ENCODE results near the gene MAML3. TPM values are rescaled to one million over a fixed set of nuclear protein-coding genes. Genes with fewer than 3 reads are reported as not detected.
A peak's percentile ranks its signal among the peaks of the same experiment; 100 is the strongest.

The MAML3 gene
- total and polyA plus RNA-seq, 2 of the 13 experiments (the other 11 are each of a cell fraction or from before 2014, with no cell fraction given): 0.05 to 0.13 TPM

DNA sequence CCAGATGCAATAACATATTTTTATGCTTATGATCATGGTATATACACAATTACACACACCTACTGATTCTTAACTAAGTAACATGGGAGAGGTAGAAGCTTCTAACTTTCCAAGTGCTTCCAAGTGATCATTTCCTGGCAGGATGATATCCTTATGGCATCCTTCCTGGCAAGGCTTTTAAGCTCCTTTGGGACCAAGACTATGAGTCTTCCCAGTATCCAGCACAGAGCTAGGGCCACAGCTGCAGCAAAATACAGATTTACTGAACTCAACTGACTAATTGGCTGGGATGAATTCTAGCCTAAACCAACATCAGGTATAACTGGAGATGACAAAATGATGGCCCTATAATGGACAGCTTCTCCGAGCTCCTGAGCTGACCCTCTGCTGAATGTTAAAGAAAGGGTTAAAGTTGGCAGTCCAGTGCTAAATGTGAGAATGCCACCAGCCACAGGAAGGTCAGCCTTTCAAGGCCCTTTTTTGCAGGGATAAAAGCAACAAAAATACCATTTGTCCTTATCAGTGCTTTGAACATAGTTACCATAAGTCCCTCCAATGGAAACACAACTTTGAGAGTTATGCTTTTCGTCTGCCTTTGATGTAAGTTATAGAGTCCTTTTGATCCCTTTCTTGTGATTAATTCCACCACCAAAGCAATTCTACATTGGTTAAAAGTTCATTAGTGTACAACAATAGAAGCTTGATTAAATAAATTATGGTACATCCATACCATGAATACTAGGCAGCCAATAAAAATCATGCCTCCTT, 415.0 kb downstream of the MAML3 start (continued):
- TF ChIP-seq, protein P1, sequence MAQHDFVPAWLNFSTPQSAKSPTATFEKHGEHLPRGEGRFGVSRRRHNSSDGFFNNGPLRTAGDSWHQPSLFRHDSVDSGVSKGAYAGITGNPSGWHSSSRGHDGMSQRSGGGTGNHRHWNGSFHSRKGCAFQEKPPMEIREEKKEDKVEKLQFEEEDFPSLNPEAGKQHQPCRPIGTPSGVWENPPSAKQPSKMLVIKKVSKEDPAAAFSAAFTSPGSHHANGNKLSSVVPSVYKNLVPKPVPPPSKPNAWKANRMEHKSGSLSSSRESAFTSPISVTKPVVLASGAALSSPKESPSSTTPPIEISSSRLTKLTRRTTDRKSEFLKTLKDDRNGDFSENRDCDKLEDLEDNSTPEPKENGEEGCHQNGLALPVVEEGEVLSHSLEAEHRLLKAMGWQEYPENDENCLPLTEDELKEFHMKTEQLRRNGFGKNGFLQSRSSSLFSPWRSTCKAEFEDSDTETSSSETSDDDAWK (CRISPR knock-in tag; IDR thresholded peaks at IDR 0.05): no peak
- TF ChIP-seq SOX6 (IDR thresholded peaks at IDR 0.05): no peak
- TF ChIP-seq SOX6 (CRISPR knock-in tag; IDR thresholded peaks at IDR 0.05): peak; percentile 72
- TF ChIP-seq, protein P2, sequence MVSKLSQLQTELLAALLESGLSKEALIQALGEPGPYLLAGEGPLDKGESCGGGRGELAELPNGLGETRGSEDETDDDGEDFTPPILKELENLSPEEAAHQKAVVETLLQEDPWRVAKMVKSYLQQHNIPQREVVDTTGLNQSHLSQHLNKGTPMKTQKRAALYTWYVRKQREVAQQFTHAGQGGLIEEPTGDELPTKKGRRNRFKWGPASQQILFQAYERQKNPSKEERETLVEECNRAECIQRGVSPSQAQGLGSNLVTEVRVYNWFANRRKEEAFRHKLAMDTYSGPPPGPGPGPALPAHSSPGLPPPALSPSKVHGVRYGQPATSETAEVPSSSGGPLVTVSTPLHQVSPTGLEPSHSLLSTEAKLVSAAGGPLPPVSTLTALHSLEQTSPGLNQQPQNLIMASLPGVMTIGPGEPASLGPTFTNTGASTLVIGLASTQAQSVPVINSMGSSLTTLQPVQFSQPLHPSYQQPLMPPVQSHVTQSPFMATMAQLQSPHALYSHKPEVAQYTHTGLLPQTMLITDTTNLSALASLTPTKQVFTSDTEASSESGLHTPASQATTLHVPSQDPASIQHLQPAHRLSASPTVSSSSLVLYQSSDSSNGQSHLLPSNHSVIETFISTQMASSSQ (IDR thresholded peaks at IDR 0.05; ENCODE audit: low read depth): peak; percentile 59
- TF ChIP-seq, protein P2 (CRISPR knock-in tag; IDR thresholded peaks at IDR 0.05; ENCODE audit: borderline replicate concordance): peak; percentile 80; the same call in 1 of the 2 replicates
- peak; percentile 44; the same call in 1 of the 2 replicates for TF ChIP-seq NFYC (CRISPR knock-in tag; IDR thresholded peaks at IDR 0.05)
- TF ChIP-seq TBX2 (CRISPR knock-in tag; IDR thresholded peaks at IDR 0.05; ENCODE audit: borderline replicate concordance): peak; percentile 88
- TF ChIP-seq ZNF567 (CRISPR knock-in tag; IDR thresholded peaks at IDR 0.05; ENCODE audit: borderline replicate concordance): no peak
- peak; percentile 96 for TF ChIP-seq TCF7 (IDR thresholded peaks at IDR 0.05; ENCODE audit: low read depth)
- TF ChIP-seq ZNF614 (CRISPR knock-in tag; IDR thresholded peaks at IDR 0.05; ENCODE audit: borderline replicate concordance): peak; percentile 65; the same call in 1 of the 2 replicates
- peak in 1 of 2 experiments; percentile 64; a peak in 3 of 4 replicates for TF ChIP-seq NR2F1 (CRISPR knock-in tag; IDR thresholded peaks at IDR 0.05)
- peak; percentile 22; the same call in 1 of the 2 replicates for TF ChIP-seq PITX1 (CRISPR knock-in tag; IDR thresholded peaks at IDR 0.05)
- peak; percentile 75; the same call in 1 of the 2 replicates for TF ChIP-seq HMG20B (CRISPR knock-in tag; conservative IDR thresholded peaks at IDR 0.05)
- TF ChIP-seq ZNF234 (CRISPR knock-in tag; conservative IDR thresholded peaks at IDR 0.05): no peak
- no peak for TF ChIP-seq CBX5 (CRISPR knock-in tag; IDR thresholded peaks at IDR 0.05; ENCODE audit: borderline replicate concordance)
- TF ChIP-seq ETV5 (CRISPR knock-in tag; IDR thresholded peaks at IDR 0.05; ENCODE audit: borderline replicate concordance): peak; percentile 72; the same call in 1 of the 2 replicates
- no peak for TF ChIP-seq KMT2A (CRISPR knock-in tag; IDR thresholded peaks at IDR 0.05)
- no peak for TF ChIP-seq GABPB1 (CRISPR knock-in tag; IDR thresholded peaks at IDR 0.05)
- TF ChIP-seq ZNF75D (CRISPR knock-in tag; IDR thresholded peaks at IDR 0.05; ENCODE audit: borderline replicate concordance): no peak
- TF ChIP-seq POLR2G (IDR thresholded peaks at IDR 0.05; ENCODE audit: low read depth, low read length): no peak
- no peak for TF ChIP-seq KMT2B (CRISPR knock-in tag; IDR thresholded peaks at IDR 0.05)
- peak; percentile 88 for TF ChIP-seq RARA (CRISPR knock-in tag; IDR thresholded peaks at IDR 0.05)
- TF ChIP-seq KLF12 (CRISPR knock-in tag; IDR thresholded peaks at IDR 0.05; ENCODE audit: borderline replicate concordance): no peak

All from HepG2 (cell line).